ENCODE data around the gene GRID1.
"Not testable (repeated sequence)": the region's sequence is repeated elsewhere in the genome, so short reads cannot be mapped to it uniquely, and the experiment has no call there.

The GRID1 gene

GRCh38 chr10:86100581-86101061 lies 266.0 kb downstream of the GRID1 start:
- H3K27me3 ChIP-seq (ENCODE audit: insufficient read depth, low read length), result no peaks in the 10 kb centered on the region
- no peaks in the 10 kb centered on the region for H3K36me3 ChIP-seq (ENCODE audit: insufficient read depth, low read length)
- H4K20me1 ChIP-seq (ENCODE audit: insufficient read depth, low read length), result no peaks in the 10 kb centered on the region
- no peaks in the 10 kb centered on the region for H3K9me2 ChIP-seq (ENCODE audit: low read depth, low read length)
- no peak overlapping the region for H3K4me2 ChIP-seq (ENCODE audit: low read length)
- no peaks in the 10 kb centered on the region for H3K9me3 ChIP-seq (ENCODE audit: low read length)
- H2AFZ ChIP-seq (ENCODE audit: low read length), result no peak overlapping the region
- H3K79me2 ChIP-seq (ENCODE audit: insufficient read depth, low read length), result no peaks in the 10 kb centered on the region
- H3K4me3 ChIP-seq (ENCODE audit: low read depth, low read length, poor library complexity, severe bottlenecking), result no peak overlapping the region
- no peak overlapping the region for H3K9ac ChIP-seq (ENCODE audit: low read length)
- H3K27ac ChIP-seq (ENCODE audit: low read depth, low read length, poor library complexity, severe bottlenecking), result no peak overlapping the region
- no peaks in the 10 kb centered on the region for H3K4me1 ChIP-seq (ENCODE audit: insufficient read depth, low read length, severe bottlenecking)
- no peak for TF ChIP-seq EZH2 (IDR thresholded peaks at IDR 0.05; ENCODE audit: borderline replicate concordance, low read length)
- TF ChIP-seq, protein P1, sequence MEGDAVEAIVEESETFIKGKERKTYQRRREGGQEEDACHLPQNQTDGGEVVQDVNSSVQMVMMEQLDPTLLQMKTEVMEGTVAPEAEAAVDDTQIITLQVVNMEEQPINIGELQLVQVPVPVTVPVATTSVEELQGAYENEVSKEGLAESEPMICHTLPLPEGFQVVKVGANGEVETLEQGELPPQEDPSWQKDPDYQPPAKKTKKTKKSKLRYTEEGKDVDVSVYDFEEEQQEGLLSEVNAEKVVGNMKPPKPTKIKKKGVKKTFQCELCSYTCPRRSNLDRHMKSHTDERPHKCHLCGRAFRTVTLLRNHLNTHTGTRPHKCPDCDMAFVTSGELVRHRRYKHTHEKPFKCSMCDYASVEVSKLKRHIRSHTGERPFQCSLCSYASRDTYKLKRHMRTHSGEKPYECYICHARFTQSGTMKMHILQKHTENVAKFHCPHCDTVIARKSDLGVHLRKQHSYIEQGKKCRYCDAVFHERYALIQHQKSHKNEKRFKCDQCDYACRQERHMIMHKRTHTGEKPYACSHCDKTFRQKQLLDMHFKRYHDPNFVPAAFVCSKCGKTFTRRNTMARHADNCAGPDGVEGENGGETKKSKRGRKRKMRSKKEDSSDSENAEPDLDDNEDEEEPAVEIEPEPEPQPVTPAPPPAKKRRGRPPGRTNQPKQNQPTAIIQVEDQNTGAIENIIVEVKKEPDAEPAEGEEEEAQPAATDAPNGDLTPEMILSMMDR (IDR thresholded peaks at IDR 0.05; ENCODE audit: low read length), result peak; percentile 69
- no peaks in the 10 kb centered on the region for H3F3A ChIP-seq (ENCODE audit: insufficient read depth, low read length)

- Histone ChIP-seq H3K9me3 (ENCODE audit: low read length) (no peaks in the 10 kb centered on the region), H3F3A (ENCODE audit: insufficient read depth, low read length) (no peaks in the 10 kb centered on the region), H3K4me3 (ENCODE audit: low read depth, low read length, poor library complexity, severe bottlenecking) (no peak overlapping the region), H2AFZ (ENCODE audit: low read length) (no peak overlapping the region), H3K4me1 (ENCODE audit: insufficient read depth, low read length, severe bottlenecking) (no peaks in the 10 kb centered on the region), H3K9ac (ENCODE audit: low read length) (no peak overlapping the region), H3K27me3 (ENCODE audit: insufficient read depth, low read length) (no peaks in the 10 kb centered on the region), H3K9me2 (ENCODE audit: low read depth, low read length) (no peaks in the 10 kb centered on the region), H3K27ac (ENCODE audit: low read depth, low read length, poor library complexity, severe bottlenecking) (no peak overlapping the region), H3K36me3 (ENCODE audit: insufficient read depth, low read length) (no peaks in the 10 kb centered on the region), H3K79me2 (ENCODE audit: insufficient read depth, low read length) (no peaks in the 10 kb centered on the region), H4K20me1 (ENCODE audit: insufficient read depth, low read length) (no peaks in the 10 kb centered on the region), H3K4me2 (ENCODE audit: low read length) (no peak overlapping the region)
- TF ChIP-seq, protein P1 (IDR thresholded peaks at IDR 0.05; ENCODE audit: low read length), result no peak
- TF ChIP-seq EZH2 (IDR thresholded peaks at IDR 0.05; ENCODE audit: borderline replicate concordance, low read length), result no peak
These were observed 266.9 kb downstream of the GRID1 start for GRCh38 chr10:86099542-86100334.

GRCh38 chr10:86098187-86098881 lies 268.3 kb downstream of the GRID1 start:
- Histone ChIP-seq H3K9ac (ENCODE audit: low read length) (no peak overlapping the region), H3K27me3 (ENCODE audit: insufficient read depth, low read length) (no peaks in the 10 kb centered on the region), H3K36me3 (ENCODE audit: insufficient read depth, low read length) (no peaks in the 10 kb centered on the region)

GRCh38 chr10:86095061-86095460 lies 271.5 kb downstream of the GRID1 start:
- not testable (repeated sequence) for H4K20me1 ChIP-seq (ENCODE audit: insufficient read depth, low read length); H3F3A ChIP-seq (ENCODE audit: insufficient read depth, low read length); H3K36me3 ChIP-seq (ENCODE audit: insufficient read depth, low read length); H3K79me2 ChIP-seq (ENCODE audit: insufficient read depth, low read length); H3K9ac ChIP-seq (ENCODE audit: low read length); H3K9me2 ChIP-seq (ENCODE audit: low read depth, low read length); H3K27me3 ChIP-seq (ENCODE audit: insufficient read depth, low read length); H3K4me2 ChIP-seq (ENCODE audit: low read length); H3K9me3 ChIP-seq (ENCODE audit: low read length); H2AFZ ChIP-seq (ENCODE audit: low read length); H3K4me3 ChIP-seq (ENCODE audit: low read depth, low read length, poor library complexity, severe bottlenecking); H3K27ac ChIP-seq (ENCODE audit: low read depth, low read length, poor library complexity, severe bottlenecking); H3K4me1 ChIP-seq (ENCODE audit: insufficient read depth, low read length, severe bottlenecking)

More at GRCh38 chr10:86098187-86098881, 268.3 kb downstream of the GRID1 start:
- H3K4me1 ChIP-seq (ENCODE audit: insufficient read depth, low read length, severe bottlenecking), result no peaks in the 10 kb centered on the region
- H3F3A ChIP-seq (ENCODE audit: insufficient read depth, low read length), result no peaks in the 10 kb centered on the region
- H3K9me3 ChIP-seq (ENCODE audit: low read length), result no peaks in the 10 kb centered on the region
- H3K79me2 ChIP-seq (ENCODE audit: insufficient read depth, low read length), result no peaks in the 10 kb centered on the region
- no peak overlapping the region for H2AFZ ChIP-seq (ENCODE audit: low read length)
- no peak overlapping the region for H3K4me2 ChIP-seq (ENCODE audit: low read length)
- H3K27ac ChIP-seq (ENCODE audit: low read depth, low read length, poor library complexity, severe bottlenecking), result no peak overlapping the region
- H3K4me3 ChIP-seq (ENCODE audit: low read depth, low read length, poor library complexity, severe bottlenecking), result no peak overlapping the region
- no peaks in the 10 kb centered on the region for H4K20me1 ChIP-seq (ENCODE audit: insufficient read depth, low read length)
- H3K9me2 ChIP-seq (ENCODE audit: low read depth, low read length), result no peaks in the 10 kb centered on the region
- TF ChIP-seq, protein P1 (IDR thresholded peaks at IDR 0.05; ENCODE audit: low read length), result no peak
- no peak for TF ChIP-seq EZH2 (IDR thresholded peaks at IDR 0.05; ENCODE audit: borderline replicate concordance, low read length)

GRCh38 chr10:86092311-86092710 lies 274.3 kb downstream of the GRID1 start:
- not testable (repeated sequence) for H3K27me3 ChIP-seq (ENCODE audit: insufficient read depth, low read length); H3F3A ChIP-seq (ENCODE audit: insufficient read depth, low read length); H3K9ac ChIP-seq (ENCODE audit: low read length); H2AFZ ChIP-seq (ENCODE audit: low read length); H3K79me2 ChIP-seq (ENCODE audit: insufficient read depth, low read length); H3K9me2 ChIP-seq (ENCODE audit: low read depth, low read length); H3K36me3 ChIP-seq (ENCODE audit: insufficient read depth, low read length); H3K4me2 ChIP-seq (ENCODE audit: low read length); H4K20me1 ChIP-seq (ENCODE audit: insufficient read depth, low read length); H3K27ac ChIP-seq (ENCODE audit: low read depth, low read length, poor library complexity, severe bottlenecking); H3K9me3 ChIP-seq (ENCODE audit: low read length); H3K4me3 ChIP-seq (ENCODE audit: low read depth, low read length, poor library complexity, severe bottlenecking); H3K4me1 ChIP-seq (ENCODE audit: insufficient read depth, low read length, severe bottlenecking)
